C4-2B (cell line): ENCODE data around the gene HACD2.

Experiments
- CTCF ChIP-seq: fragments of 450-650 bp; conservative IDR thresholded peaks from 2 replicates; pipeline ENCODE4 v1.5.1; 2017; ENCODE audit warnings: mild to moderate bottlenecking
- ZFX ChIP-seq: fragments of 450-650 bp; IDR thresholded peaks from 2 replicates; pipeline ENCODE4 v1.6.1; 2017

- TF ChIP-seq CTCF (no peak), ZFX (no peak)
Observed at GRCh38 chr3:123471106-123471505, 113.7 kb downstream of the HACD2 start.
